H9 (cell line): ENCODE measurements around the gene RNF186. TPM values are rescaled to one million over a fixed set of nuclear protein-coding genes. Genes with fewer than 3 reads are reported as not detected.

ENCODE experiments used
- DNase-seq: peaks from one replicate; pipeline ENCODE4 v3.0.0-alpha.2; 2017
- H2AFZ ChIP-seq: one replicate; pipeline ENCODE4 v1.6.1; 2013; ENCODE audit warnings: mild to moderate bottlenecking, low read length, control low read depth, moderate library complexity
- H2AK5ac ChIP-seq: 2 replicates; pipeline ENCODE4 v1.6.1; 2013; ENCODE audit warnings: low read length, control low read depth, mixed read lengths; ENCODE audit not compliant: insufficient read length
- H2BK120ac ChIP-seq: one replicate; pipeline ENCODE4 v1.6.1; 2013; ENCODE audit warnings: low read depth, mild to moderate bottlenecking, low read length, control low read depth, inconsistent platforms; ENCODE audit not compliant: poor library complexity, severe bottlenecking
- H2BK12ac ChIP-seq: 2 replicates; pipeline ENCODE4 v1.6.1; 2013; ENCODE audit warnings: low read length, control low read depth, mixed read lengths, low read depth; ENCODE audit not compliant: insufficient read length
- H2BK15ac ChIP-seq: 2 replicates; pipeline ENCODE4 v1.6.1; 2013; ENCODE audit warnings: low read depth, low read length, control low read depth
- H2BK20ac ChIP-seq: one replicate; pipeline ENCODE4 v1.6.1; 2013; ENCODE audit warnings: low read depth, mild to moderate bottlenecking, low read length, control low read depth, inconsistent platforms; ENCODE audit not compliant: poor library complexity, severe bottlenecking
- H2BK5ac ChIP-seq: 2 replicates; pipeline ENCODE4 v1.6.1; 2013; ENCODE audit warnings: low read length, control low read depth, mixed read lengths; ENCODE audit not compliant: insufficient read length
- H3K14ac ChIP-seq: 2 replicates; pipeline ENCODE4 v1.6.1; 2013; ENCODE audit warnings: low read length, control low read depth; ENCODE audit not compliant: insufficient read depth
- H3K18ac ChIP-seq: 2 replicates; pipeline ENCODE4 v1.6.1; 2013; ENCODE audit warnings: low read depth, mild to moderate bottlenecking, mixed read lengths, low read length, control low read depth; ENCODE audit not compliant: insufficient read length
- H3K23ac ChIP-seq: 2 replicates; pipeline ENCODE4 v1.6.1; 2013; ENCODE audit warnings: low read length, control low read depth, mixed read lengths, low read depth; ENCODE audit not compliant: insufficient read length
- H3K23me2 ChIP-seq: 2 replicates; pipeline ENCODE4 v1.6.1; 2013; ENCODE audit warnings: low read depth, mild to moderate bottlenecking, mixed read lengths, low read length, control low read depth; ENCODE audit not compliant: insufficient read length, poor library complexity, severe bottlenecking
- H3K27ac ChIP-seq: 2 replicates; pipeline ENCODE4 v1.5.1; 2013; ENCODE audit warnings: low read length, control low read depth, mixed read lengths, low read depth; ENCODE audit not compliant: insufficient read length
- H3K27me3 ChIP-seq: 2 replicates; pipeline ENCODE4 v1.6.1; 2013; ENCODE audit warnings: low read length, control low read depth, inconsistent platforms; ENCODE audit not compliant: insufficient read depth
- H3K4ac ChIP-seq: 2 replicates; pipeline ENCODE4 v1.6.1; 2013; ENCODE audit warnings: low read depth, mild to moderate bottlenecking, control low read depth, inconsistent platforms, low read length, moderate library complexity
- H3K4me1 ChIP-seq: 2 replicates; pipeline ENCODE4 v1.6.1; 2013; ENCODE audit warnings: low read length, control low read depth, inconsistent platforms; ENCODE audit not compliant: insufficient read depth
- H3K4me2 ChIP-seq: 2 replicates; pipeline ENCODE4 v1.6.1; 2013; ENCODE audit warnings: low read length, control low read depth, mixed read lengths; ENCODE audit not compliant: insufficient read length, insufficient read depth
- H3K56ac ChIP-seq: 2 replicates; pipeline ENCODE4 v1.6.1; 2013; ENCODE audit warnings: low read depth, mild to moderate bottlenecking, mixed read lengths, low read length, control low read depth; ENCODE audit not compliant: insufficient read length
- H3K79me1 ChIP-seq: 2 replicates; pipeline ENCODE4 v1.6.1; 2013; ENCODE audit warnings: low read depth, mild to moderate bottlenecking, moderate library complexity, low read length, control low read depth, inconsistent platforms; ENCODE audit not compliant: insufficient read depth, poor library complexity, severe bottlenecking
- H3K79me2 ChIP-seq: 2 replicates; pipeline ENCODE4 v1.6.1; 2013; ENCODE audit warnings: low read length, control low read depth, inconsistent platforms; ENCODE audit not compliant: insufficient read depth
- H3K9ac ChIP-seq: 2 replicates; pipeline ENCODE4 v1.6.1; 2013; ENCODE audit warnings: low read length, control low read depth, mixed read lengths; ENCODE audit not compliant: insufficient read length; ENCODE audit errors: extremely low read depth
- H3K9me3 ChIP-seq: one replicate; pipeline ENCODE4 v1.6.1; 2013; ENCODE audit warnings: low read depth, low read length, inconsistent platforms; ENCODE audit not compliant: control insufficient read depth
- H3T11ph ChIP-seq: one replicate; pipeline ENCODE4 v1.6.1; 2013; ENCODE audit warnings: mild to moderate bottlenecking, low read length, control low read depth, inconsistent platforms
- H4K20me1 ChIP-seq: one replicate; pipeline ENCODE4 v1.6.1; 2013; ENCODE audit not compliant: control insufficient read depth, insufficient read length, insufficient read depth
- H4K5ac ChIP-seq: 2 replicates; pipeline ENCODE4 v1.6.1; 2013; ENCODE audit warnings: low read depth, mild to moderate bottlenecking, mixed read lengths, low read length, control low read depth; ENCODE audit not compliant: insufficient read length
- H4K8ac ChIP-seq: replicated peaks from 2 replicates; pipeline ENCODE4 v1.6.1; 2013; ENCODE audit warnings: low read length, control low read depth, mixed read lengths, low read depth; ENCODE audit not compliant: insufficient read length
- H4K91ac ChIP-seq: 2 replicates; pipeline ENCODE4 v1.6.1; 2013; ENCODE audit warnings: low read depth, mild to moderate bottlenecking, moderate library complexity, mixed read lengths, low read length, control low read depth; ENCODE audit not compliant: insufficient read length
- H3K27ac Mint-ChIP-seq, 3 experiments: 2 replicates in 2 of 3; 3 replicates in 1 of 3; pipeline ENCODE4 v1.8.0; 2020 to 2021; ENCODE audit warnings: mixed read lengths in 3 of 3, mild to moderate bottlenecking in 1 of 3, moderate library complexity in 1 of 3
- H3K27me3 Mint-ChIP-seq: 2 replicates; pipeline ENCODE4 v1.8.0; 2021; ENCODE audit warnings: low read depth, mild to moderate bottlenecking, moderate library complexity, mixed read lengths
- H3K36me3 Mint-ChIP-seq, 3 experiments: 2 replicates in 2 of 3; 3 replicates in 1 of 3; pipeline ENCODE4 v1.8.0; 2020 to 2021; ENCODE audit warnings: low read depth in 3 of 3, mixed read lengths in 3 of 3; ENCODE audit not compliant: insufficient read depth in 1 of 3
- H3K4me1 Mint-ChIP-seq, 2 experiments: 2 replicates each; pipeline ENCODE4 v1.8.0; 2020; ENCODE audit warnings: mixed read lengths in 2 of 2
- H3K4me3 Mint-ChIP-seq, 2 experiments: 2 replicates in 1 of 2; 3 replicates in 1 of 2; pipeline ENCODE4 v1.8.0; 2020 to 2021; ENCODE audit warnings: mild to moderate bottlenecking in 2 of 2, mixed read lengths in 2 of 2, moderate library complexity in 1 of 2
- H3K9me3 Mint-ChIP-seq, 2 experiments: 2 replicates in 1 of 2; 3 replicates in 1 of 2; pipeline ENCODE4 v1.8.0; 2020; ENCODE audit warnings: mild to moderate bottlenecking in 2 of 2, mixed read lengths in 2 of 2, moderate library complexity in 1 of 2
- CTCF ChIP-seq: fragments of 200-600 bp; sonication (generic); conservative IDR thresholded peaks from 3 replicates; pipeline ENCODE4 v1.8.0; 2021; ENCODE audit warnings: antibody characterized with exemption, mild to moderate bottlenecking
- WGBS: extraction: QIAGEN DNeasy Blood & Tissue Kit; methylation state at CpG from one replicate; pipeline ENCODE4 v1.1.7; 2013; ENCODE audit warnings: missing lambda C conversion rate, low lambda C conversion rate, mixed read lengths; ENCODE audit not compliant: insufficient read length; ENCODE audit errors: extremely low coverage; 5-methylcytosine and 5-hydroxymethylcytosine counted together
- total RNA-seq: library from RNA; stranded (reverse); gene quantifications from 2 replicates; pipeline ENCODE4 v1.2.1, GENCODE V29; 2021

RNF186 gene
- total RNA-seq, 1 experiment from 2014 or later = not detected

- Mint-ChIP-seq H3K4me1 (peaks cover 2 to 9% of the 10 kb centered on the region in 2 experiments), H3K9me3 (no peaks in the 10 kb centered on the region; a peak in 1 of 5 replicates), H3K27ac (no peak overlapping the region), H3K36me3 (peaks cover 0 to 4% (median 2%) of the 10 kb centered on the region in 3 experiments; a peak in 2 of 7 replicates), H3K27me3 (peaks cover 96% of the 10 kb centered on the region), H3K4me3 (no peak overlapping the region)
- no peak overlapping the region for H3K18ac ChIP-seq
- no peak overlapping the region for H2BK12ac ChIP-seq
- H2AK5ac ChIP-seq = no peak overlapping the region
- H3K27ac ChIP-seq = no peak overlapping the region
- no peak overlapping the region for H3K56ac ChIP-seq
- no peak overlapping the region for H3T11ph ChIP-seq
- no peaks in the 10 kb centered on the region for H4K20me1 ChIP-seq
- no peaks in the 10 kb centered on the region for H3K79me1 ChIP-seq
- H2BK20ac ChIP-seq = no peak overlapping the region
- H3K23ac ChIP-seq = no peak overlapping the region
- no peaks in the 10 kb centered on the region for H3K4me1 ChIP-seq
- H4K8ac ChIP-seq = no peak overlapping the region
- no peak for TF ChIP-seq CTCF
- H3K14ac ChIP-seq = no peak overlapping the region
- peaks cover 49% of the 10 kb centered on the region; the same call in 1 of the 2 replicates for H3K27me3 ChIP-seq
- H4K91ac ChIP-seq = no peak overlapping the region
- no peak overlapping the region for H3K4me2 ChIP-seq
- no peak overlapping the region for H4K5ac ChIP-seq
- no peaks in the 10 kb centered on the region for H3K9me3 ChIP-seq
- no peak overlapping the region for H2AFZ ChIP-seq
- H3K79me2 ChIP-seq = no peaks in the 10 kb centered on the region
- H3K4ac ChIP-seq = no peak overlapping the region
- H3K23me2 ChIP-seq = no peaks in the 10 kb centered on the region
- H2BK15ac ChIP-seq = no peak overlapping the region
- no peak for DNase-seq
- WGBS = no CpG with 5 or more reads among the region's 11 CpGs
- no peak overlapping the region for H2BK5ac ChIP-seq
- no peak overlapping the region for H3K9ac ChIP-seq
- no peak overlapping the region for H2BK120ac ChIP-seq
These were observed 34.7 kb downstream of the RNF186 start for GRCh38 chr1:19780267-19780877.
